ENCODE results near the gene ME3.

GRCh38 chr11:86523738-86524619, 148.4 kb downstream of the ME3 start:
- TF ChIP-seq CTCF (conservative IDR thresholded peaks at IDR 0.05; ENCODE audit: low read length): no peak
- TF ChIP-seq EZH2phosphoT487 (IDR thresholded peaks at IDR 0.05; ENCODE audit: borderline replicate concordance, low read depth, low read length): no peak
